ENCODE measurements around the gene LZTS2.

LZTS2 gene

DNA sequence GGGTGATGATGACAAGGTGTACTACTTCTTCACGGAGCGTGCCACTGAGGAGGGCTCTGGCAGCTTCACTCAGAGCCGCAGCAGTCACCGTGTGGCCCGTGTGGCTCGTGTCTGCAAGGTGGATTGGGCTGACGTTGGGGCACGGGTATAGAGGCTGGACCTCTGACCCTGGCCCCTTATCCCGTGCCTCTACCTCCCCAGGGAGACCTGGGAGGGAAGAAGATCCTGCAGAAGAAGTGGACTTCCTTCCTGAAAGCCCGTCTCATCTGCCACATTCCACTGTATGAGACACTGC is 20.8 kb upstream of the LZTS2 start:
- no peak for DNase-seq

DNA sequence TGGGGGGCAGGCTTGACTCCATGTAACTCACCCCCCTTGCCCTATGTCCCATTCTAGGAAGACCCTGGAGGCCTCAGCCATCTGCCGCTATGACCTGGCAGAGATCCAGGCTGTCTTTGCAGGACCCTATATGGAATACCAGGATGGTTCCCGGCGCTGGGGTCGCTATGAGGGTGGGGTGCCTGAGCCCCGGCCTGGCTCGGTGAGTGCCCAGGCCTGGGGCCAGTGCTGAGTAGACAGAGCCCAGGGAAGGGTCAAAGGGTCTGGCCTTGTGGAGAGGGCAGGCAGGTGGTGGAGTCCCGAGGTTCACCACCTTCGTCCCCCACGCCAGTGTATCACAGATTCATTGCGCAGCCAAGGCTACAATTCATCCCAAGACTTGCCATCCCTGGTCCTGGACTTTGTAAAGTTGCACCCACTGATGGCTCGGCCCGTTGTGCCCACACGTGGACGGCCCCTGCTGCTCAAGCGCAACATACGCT is 19.8 kb upstream of the LZTS2 start:
- no peak for DNase-seq

DNA sequence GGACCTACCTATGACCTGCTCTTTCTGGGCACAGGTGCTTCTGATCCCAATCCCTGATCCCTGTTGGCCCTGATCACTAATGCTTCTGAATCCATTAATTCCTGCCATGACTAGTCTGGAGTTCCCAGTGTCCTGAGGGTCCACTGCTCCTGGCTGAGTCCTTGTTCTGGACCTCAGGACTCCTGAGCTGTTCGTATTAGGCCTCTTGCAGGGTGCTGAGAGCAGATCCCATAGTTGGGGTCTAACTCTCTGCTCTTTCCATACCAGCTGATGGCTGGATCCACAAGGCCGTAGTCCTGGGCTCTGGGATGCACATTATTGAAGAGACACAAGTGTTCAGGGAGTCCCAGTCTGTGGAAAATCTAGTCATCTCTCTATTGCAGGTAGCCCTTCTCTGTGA is 19.3 kb upstream of the LZTS2 start:
- no peak for DNase-seq

DNA sequence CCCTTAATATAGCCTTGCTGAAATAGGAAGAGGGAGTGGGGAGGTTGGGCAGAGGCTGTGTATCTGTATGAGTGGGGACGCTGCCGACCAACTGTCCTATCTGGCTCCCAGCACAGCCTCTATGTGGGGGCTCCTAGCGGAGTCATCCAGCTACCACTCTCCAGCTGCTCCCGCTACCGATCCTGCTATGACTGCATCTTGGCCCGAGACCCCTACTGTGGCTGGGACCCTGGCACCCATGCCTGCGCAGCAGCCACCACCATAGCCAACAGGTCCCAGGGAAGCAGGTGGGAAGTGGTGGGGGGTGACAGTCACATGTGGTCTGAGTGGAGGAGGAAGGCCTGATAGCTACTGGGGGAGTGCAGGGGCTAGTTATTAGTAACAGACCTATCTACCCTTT is 18.9 kb upstream of the LZTS2 start:
- no peak for DNase-seq

DNA sequence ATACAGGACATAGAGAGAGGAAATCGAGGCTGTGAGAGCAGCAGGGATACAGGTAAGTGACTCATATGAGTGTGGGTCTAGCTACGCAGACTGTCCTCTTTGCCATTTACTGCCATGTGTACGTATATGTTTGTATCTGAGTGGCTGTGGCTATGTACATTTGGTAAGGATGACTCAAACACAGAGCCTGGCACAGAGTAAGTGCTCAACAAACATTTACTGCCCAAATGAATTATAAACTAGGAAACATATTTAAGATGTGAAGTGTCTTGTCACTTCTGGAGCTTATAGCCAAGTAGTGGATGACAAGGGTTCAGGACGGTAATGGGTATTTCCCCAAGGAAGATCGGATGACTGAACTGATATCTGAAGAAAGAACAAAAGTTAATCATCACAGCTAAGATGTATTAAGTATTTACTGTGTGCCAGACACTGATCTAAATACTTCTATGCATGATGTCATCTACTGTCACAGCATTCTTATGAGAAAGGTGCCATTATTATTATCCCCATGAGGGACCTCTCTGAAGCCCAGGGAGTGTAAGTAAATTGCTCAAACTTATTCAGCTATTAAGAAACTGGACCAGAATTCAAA is 18.3 kb upstream of the LZTS2 start:
- no peak for DNase-seq

DNA sequence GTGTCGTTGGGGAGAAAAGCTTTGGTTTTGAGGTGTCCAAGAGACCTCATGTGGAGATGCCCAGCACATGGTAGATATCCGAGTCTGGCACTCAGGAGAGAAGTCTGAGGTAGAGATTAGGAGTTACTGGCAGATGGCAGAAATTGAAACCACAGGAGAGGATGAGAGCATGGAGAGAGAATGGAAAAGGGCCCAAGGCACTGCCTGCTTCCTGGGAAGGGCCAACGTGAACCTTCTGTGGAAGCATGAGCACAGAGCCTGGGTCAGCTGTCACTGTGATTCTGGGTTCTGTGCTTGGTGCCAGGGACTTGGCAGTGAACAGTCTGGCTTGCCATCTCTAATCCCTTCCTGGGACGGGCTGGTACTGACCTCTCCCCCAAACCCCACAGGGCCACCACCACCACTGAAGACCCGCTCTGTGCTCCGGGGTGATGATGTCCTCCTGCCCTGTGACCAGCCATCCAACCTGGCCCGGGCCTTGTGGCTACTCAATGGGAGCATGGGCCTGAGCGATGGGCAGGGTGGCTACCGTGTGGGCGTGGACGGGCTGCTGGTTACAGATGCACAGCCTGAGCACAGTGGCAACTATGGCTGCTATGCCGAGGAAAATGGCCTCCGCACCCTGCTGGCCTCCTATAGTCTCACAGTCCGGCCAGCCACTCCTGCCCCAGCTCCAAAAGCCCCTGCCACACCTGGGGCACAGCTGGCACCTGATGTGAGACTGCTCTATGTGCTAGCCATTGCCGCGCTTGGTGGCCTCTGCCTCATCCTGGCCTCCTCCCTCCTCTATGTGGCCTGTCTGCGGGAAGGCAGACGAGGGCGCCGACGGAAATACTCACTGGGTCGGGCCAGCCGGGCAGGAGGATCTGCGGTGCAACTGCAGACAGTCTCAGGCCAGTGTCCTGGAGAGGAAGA is 16.4 kb upstream of the LZTS2 start:
- no peak for DNase-seq

DNA sequence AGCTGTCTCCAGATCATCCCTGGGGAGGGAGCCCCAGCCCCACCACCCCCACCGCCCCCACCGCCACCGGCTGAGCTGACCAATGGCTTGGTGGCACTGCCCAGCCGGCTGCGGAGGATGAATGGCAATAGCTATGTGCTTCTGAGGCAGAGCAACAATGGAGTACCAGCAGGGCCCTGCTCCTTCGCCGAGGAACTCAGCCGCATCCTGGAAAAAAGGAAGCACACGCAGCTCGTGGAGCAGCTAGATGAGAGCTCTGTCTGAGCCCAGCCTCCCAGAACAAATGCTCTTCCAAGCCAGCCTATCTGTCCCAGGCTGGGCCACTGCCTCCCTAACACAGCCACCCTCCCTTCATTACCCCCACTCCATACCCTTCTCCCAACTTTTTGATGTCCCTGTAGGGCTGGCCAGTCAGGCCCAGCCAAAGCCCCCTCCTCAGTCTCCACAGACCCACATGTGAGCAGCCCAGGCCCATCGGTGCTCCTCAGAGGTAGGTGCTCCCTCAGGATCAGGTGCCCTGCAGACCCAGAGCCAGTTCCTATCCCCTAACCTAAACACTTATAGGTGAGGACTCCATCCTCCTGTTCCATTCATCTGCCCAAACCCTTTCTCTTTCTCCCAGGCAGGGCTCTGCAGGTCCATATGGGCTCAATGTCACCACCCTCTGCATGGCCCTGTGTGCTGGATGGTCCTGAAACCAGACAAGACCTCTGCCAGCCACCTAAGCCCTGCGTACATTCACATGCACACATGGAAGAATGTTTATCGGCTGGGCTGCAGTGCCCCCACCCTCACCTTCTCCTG is 15.5 kb upstream of the LZTS2 start:
- DNase-seq, result no peak

DNA sequence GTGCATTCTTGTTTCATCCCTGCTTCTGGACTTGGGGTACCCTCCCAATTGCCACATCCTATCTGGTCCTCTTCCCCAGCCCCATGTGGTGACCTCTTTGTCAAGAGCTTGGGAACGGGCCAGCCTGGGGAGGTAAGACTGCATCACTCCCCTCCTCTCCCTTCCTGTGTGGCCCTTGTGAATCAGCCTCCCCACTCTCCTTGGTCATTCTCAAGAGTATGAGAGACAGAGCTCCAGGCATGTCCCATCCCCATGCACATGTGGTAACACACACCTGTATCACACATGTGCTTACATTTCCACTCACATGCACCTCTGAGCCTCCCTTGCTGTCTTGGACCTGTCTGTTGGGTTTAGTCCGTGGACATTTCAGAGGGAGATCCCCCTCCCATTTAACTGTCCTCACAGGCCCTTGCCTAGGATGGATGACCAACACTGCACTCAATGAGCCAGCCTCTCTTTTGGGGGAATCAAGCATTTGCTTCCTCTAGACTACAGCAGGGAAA is 14.9 kb upstream of the LZTS2 start:
- no peak for DNase-seq

DNA sequence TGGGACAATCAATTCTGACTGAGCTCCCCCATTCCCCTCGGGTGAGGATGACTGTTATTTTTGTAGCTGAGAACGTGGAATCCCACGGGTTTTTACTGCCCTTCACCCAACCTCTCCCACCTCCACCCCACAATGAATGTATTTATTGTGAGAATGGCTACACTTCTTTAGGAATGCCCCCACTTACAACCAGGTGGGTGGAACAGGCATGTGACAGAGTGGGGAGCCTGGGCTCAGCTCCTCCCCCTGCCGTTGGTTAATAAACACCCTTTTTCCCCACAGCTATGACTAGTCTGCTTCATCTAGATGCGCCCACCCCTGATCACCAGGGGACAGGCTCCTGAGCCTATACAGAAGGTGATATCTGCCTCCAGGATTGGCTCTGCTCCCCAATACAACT is 14.3 kb upstream of the LZTS2 start:
- DNase-seq, result no peak

DNA sequence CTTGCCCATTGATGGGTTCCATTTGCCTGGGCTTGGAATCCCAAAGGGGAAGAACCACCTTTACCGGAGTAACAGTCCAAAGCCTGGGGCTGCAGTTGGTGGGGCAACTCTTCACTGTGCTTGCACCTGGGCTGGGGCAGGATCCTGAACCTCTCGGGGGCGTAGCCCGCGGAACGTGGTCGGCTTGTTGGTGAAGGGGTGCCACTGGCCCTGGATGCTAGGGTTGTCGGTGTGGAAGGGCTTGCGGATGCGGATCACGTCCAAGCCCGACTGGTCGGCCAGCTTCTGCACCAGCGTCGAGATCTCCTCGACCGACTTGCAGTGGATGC is 13.0 kb upstream of the LZTS2 start:
- DNase-seq, result no peak

DNA sequence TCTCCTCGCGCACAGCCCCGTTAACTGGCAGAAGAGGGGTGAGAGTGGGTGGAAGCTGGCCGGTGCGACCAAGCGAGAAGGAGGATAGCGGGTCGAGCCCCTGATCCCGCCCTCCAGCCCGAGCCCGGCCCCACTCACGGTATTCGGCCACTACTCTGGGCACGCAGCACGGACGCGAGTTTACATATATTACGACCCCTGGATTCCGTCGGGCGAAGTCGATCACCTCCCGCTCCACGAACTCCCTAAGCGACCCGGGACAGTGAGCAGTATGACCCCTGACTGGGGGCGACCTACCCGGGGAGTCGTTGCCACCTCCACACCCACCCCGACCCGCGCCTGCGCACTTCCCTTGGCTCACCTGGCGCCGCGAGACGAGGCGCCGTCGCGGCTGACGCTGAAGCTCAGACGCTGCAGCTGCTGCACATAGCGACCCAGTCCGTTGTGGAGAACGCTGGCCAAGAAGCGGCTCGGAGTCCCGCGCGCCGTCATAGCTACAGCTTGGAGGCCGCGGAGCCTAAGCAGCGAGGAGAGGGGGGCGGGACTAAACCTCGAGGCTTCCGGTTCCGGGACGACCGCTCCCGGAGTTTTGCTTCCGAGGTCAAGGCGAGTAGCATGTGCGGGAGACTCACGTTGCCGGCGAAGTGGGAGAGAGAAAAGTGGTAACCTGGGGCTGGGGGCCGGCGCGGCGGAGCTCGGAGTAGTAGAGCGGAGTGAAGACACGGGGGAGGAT is 12.5 kb upstream of the LZTS2 start, which contains the start of the genes MRPL43 and TWNK:
MRPL43 (minus strand) TSS at position 546 of the 733 bp plus-strand sequence; CDS start at position 492, 54 bp downstream.
TWNK (plus strand) TSS at position 592 of the 733 bp plus-strand sequence. CDS start 668 bp downstream, outside the sequence.
- DNase-seq, result peak; percentile 74

DNA sequence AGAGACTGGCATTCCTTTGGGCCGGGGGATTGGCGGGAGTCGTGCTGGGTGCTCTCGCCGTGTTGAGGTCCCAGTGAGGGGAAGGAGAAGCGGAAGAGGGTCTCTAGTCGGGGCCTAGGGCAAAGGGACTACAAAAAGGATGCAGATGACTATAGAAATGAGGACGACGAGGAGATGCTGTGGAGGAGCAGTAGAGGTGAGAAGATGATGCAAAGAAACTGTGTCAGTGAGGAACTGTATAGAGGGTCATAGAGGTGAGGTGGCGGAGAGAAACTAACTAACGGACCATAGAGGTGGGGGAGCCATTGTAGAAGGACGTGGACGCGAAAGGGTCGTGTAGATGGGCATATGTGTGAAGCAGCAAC is 11.9 kb upstream of the LZTS2 start:
- no peak for DNase-seq

DNA sequence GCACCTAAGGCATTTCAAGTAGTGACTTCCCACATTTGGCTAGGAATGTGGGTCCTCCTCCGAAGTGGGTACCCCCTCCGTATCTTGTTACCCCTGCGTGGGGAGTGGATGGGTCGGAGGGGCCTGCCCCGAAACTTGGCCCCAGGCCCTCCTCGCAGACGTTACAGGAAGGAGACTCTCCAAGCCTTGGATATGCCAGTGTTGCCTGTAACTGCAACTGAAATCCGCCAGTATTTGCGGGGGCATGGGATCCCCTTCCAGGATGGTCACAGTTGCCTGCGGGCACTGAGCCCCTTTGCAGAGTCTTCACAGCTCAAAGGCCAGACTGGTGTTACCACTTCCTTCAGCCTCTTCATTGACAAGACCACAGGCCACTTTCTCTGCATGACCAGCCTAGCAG is 11.4 kb upstream of the LZTS2 start:
- DNase-seq, result no peak

DNA sequence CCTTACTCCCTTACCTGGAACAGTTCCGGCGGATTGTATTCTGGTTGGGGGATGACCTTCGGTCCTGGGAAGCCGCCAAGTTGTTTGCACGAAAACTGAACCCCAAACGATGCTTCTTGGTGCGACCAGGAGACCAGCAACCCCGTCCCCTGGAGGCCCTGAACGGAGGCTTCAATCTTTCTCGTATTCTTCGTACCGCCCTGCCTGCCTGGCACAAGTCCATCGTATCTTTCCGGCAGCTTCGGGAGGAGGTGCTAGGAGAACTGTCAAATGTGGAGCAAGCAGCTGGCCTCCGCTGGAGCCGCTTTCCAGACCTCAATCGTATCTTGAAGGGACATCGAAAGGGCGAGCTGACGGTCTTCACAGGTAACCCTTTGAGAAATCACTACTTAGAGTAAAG is 10.5 kb upstream of the LZTS2 start:
- DNase-seq, result no peak

DNA sequence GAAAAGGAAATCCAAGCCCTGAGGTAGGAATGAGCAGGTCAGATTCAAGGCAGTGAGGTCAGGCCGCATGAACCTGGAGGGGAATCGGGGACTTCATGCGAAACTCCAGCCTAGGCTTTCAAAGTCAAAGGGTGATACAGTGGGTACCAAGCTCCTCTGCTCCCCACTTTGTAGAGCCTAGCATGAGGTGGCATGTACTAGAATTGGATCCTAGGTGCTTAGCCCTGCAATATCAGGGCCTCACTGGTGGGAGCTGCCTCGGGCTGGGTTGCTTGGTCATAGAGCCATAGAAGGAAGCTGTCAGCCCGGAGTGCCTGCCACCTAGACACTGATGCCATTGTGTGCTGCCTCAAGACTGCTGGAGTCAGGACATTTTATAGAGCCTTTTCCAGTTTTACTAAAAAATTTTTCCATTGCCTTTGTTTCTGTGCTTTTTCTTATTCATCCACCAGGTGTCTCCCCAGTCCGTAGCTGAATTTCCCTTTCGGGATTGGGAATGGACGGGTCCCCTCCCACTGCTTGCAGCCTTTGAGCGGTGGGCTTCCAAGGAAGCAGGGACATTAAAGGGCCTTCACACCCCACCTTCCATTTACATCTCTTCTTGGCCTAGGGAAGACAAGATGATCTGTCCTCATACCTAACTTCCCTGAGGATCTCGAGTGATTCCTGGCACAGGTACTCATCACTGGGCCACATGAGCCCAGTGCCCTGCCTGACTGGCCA is 5.5 kb upstream of the LZTS2 start:
- DNase-seq, result peak; percentile 1

DNA sequence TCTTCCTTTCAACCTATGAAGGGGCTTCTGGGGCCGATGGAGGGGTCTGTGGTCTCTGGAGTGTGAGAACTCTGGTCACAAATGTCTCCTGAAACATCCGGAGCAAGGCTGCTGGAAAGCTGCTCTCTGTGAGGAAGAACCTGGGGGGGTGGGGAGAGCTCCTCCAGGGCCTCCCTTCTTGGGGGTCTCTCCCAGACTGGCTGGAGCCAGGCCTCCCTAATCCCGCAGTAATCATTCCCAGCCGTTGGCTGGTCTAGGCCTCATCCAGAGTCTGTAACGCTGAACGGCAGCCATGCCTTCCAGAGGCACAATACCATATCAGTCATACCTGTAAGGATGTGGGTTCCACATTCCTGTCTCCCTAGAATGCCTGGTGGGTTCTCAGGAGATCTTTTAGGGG is 4.4 kb upstream of the LZTS2 start:
- DNase-seq, result no peak

DNA sequence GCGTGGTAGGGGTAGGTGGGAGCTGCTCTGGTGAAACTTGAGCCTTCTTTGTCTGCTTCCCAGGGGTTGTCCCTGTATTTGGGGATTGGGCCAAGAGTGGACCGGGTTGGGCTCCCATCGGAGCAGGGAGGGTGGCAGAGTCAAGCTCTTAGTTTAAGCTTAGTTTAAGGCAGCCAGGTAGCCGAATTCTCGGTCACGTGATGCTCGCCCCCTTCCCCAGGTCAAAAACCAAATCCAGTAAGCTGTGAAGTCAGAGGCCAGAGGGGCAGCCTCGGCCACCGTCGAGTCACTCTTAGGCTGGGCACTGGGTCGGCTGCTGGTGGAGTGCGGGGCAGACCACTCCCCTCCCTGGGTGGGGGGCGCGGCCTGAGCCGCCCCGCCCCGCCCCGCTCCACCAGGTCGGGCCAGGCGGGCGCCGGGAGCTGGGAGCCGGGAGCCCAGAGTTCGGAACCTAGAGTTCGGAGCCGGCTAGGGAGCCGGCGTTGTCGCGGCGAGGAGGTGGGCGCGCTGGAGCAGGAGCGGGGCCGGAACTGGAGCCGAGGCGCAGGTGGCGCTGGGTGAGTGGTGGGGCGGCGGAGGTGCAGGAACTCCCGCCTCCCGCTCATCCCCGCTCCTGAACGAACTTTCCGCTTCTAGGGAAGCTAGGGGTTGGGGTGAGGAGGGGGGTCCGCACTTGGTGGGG is 2.8 kb upstream of the LZTS2 start:
- peak; percentile 58 for DNase-seq

DNA sequence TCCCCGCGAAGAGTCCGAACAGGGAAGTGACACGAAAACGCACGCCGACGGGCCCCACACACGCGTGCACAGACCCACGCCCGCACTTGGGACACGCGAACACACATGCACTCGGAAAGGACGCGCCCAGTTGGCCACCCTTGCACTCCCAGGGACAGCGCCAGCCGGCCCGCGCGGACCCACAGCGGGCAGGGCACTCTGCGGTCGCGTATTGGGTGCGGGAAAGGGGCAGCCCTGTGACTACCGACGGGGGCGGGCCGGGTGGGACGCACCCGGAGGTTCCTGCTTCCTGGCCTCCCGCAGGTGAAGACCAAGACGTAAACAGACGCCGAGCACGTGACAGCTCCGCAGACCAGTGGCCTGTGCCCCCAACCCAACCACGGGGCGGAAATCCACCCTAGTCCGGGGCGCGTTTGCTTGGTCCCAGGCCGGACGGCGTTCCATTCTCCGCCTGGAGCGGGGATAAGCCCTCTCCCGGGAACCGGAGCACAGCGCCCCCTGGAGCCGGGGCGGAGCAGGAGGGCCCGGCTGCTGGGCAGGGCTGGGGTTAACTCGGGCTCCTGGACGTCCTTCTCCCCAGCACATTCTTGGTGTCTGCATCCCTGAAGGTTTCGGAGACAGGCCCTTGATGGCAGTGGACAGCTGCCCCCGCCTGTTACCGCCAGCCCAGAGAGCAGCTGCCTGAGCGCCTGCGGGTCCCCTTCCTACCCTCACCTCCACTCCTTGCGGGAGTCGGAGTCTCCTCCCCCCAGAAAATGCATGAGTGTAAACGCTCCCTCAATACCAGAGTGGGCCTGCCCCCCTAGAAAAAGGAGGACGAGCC is 2.0 kb upstream of the LZTS2 start:
- peak; percentile 69 for DNase-seq

DNA sequence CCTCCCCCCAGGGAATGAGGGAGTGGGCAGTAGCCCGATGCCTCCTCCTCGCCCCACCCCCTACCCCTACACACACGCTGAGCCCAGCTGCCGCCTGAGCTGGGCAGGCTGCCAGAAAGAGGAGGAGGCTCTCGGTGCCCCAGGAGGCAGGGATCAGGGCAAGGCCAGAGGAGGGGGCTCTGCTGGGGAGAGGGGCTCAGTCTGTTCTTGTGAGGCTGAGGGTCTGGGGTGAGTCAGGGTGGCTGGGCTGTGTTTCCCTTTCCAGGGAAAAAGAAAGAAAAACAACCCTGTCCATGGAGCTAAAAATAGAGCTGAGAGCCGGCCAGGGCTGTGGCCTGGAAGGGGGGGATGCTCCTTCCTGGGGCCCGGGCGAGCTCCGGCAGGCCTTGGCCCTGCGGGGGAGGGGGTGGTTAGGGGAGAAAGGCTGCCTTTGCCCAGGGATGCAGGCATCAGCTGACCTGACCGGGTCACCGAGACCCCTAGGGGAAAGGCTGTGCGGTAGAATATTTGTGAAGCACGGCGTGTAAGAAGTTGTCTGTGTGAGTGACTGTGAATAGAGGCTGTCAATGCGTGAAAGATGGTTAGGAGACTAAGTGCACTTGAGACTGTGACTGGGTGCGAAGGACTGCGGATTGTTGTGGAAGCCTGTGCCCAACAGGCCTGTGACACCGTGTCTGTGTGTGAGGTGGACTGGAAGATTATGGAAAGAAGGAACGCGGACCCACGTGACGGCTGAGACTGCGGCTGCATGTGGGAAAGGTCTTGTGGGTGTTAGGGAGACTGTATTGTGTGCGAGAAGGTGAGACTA is 1.2 kb upstream of the LZTS2 start:
- DNase-seq, result peak; percentile 89

All from NCI-H345 (cell line).